ENCODE results near the gene ANO10.
A peak's percentile ranks its signal among the peaks of the same experiment; 100 is the strongest.
"Not testable (repeated sequence)": the region's sequence is repeated elsewhere in the genome, so short reads cannot be mapped to it uniquely, and the experiment has no call there.

The ANO10 gene

DNA sequence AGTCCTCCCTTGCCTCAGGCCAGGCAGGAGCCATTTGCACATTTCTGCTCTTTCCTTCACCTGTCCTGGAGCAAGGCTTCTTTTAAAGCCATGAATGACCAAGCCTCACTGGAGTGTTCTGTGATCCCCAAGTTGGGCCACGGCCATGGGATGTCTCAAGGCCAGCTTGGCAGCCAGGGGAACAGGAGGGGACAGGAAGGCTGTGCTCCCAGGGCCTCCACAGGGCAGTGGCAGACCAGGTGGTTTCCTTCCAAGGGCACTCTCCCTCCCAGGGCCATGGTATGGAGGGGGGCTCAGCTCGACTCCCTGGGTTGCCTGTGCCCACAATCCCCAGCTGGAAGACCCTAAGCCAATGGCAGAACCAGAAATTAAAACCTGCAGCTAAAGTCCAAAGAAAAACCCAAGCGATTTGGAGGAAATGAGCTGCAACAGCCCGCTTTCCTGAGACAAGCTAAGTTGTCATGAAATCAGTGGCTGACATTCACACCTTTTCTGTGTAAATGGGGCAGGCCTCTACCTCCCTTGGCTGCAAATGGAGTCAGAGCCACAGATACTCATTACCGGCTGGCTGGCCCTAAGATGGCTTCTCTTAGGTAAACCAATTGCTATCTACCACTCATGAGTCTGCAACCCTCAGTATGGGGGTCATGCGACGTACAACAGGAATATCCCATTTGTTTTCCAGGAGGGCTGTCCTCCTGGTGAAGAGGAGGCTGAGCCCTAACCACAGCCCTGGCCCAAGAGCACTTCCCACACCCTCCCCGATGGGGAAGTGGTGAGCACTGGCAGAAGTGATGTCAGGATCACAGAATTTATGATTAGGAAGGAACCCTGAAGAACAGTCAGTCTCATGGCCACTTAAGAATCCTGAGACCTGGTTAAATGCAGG, 252.2 kb downstream of the ANO10 start:
- DNase-seq, result no peak

DNA sequence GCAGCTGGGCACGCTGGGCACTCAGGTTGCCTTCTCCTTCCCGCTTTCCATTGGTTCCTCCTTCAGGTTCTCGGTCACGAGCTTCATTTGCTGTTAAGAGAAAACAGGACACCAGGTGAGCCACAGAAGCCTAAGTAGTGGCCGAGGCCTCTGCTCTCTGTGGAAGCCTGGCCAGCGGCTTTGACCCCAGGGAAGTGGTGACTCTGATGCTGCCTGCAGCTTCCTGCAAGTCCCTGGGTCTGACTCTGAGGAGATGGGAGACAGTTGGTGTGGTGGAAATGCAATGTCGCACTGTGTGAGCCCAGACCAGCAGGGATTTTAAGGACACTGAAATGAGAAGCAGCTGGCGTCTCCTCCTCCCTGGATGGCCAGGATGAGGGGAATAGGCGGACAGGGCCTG, 254.9 kb downstream of the ANO10 start:
- no peak for DNase-seq

DNA sequence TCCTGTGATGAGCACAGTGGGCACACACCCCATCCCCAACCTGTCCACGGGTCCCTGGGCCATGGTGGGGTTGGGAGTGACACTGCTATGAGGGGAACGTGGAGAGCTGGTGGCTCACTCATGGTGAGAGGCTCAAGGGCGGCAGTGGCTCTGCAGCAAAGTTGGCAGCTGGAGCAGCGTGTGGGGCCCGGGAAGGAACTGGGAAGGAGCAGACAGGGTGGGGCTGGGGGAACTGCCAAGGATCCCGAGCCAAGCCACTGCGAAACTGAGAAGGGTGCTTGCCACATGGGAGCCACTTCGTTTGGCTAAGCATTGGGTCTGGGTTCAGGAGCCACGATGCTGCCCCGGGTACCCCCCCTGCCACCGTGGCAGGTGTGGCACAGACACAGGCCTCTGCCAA, 255.3 kb downstream of the ANO10 start:
- DNase-seq, result no peak

DNA sequence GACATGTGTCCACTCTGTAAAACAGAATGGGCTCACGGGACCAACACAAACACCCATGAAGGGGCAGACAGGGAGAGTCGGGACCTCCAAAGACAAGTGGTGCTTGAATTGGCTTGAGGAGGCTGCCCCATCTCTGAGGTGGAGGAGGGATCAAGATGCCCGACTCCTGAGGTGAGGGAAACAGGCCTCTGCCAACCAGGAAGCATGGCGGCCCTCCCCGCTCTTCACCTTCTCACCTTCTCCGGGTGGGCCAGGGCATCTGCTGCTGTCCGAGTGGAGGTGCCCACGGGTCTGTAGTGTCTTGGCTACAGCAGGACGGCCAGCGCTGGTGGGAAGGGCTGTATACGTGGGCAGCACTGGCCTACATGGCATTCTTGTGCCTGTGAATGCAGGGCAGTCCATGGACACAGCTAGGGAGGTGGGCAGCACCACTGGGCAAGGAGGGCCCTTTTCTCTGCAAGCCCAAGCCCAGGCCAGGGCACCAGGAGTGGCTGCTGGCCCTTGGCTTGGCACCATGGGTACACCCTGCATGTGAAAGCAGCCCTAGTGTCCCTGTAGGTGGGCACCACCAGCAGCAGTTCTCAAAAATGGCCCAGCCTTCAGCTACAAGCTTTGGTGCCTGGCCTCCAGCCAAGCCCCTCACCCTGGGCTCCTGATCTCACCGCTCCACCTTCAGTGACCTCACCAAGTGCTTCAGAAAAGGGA, 256.1 kb downstream of the ANO10 start:
- DNase-seq, result no peak

DNA sequence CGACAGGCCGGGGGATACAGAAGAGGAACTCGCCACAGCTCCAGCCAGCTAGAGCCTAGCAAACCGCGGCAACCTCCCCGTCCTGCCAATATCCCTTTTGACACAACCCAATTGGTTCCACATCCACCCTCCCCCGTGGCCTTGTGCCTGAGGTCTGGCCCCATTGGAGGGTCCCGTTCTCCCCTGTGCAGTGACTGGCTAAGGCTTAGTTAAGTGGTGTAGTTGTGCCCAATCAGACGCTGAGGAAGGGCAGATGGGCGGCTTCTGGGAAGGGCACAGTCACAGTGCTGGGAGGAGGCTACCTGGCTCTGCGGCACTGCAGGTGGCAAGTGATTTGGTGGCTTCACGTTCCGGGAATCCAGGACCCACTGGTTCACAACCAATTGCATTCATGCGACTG, 256.9 kb downstream of the ANO10 start:
- no peak for DNase-seq

DNA sequence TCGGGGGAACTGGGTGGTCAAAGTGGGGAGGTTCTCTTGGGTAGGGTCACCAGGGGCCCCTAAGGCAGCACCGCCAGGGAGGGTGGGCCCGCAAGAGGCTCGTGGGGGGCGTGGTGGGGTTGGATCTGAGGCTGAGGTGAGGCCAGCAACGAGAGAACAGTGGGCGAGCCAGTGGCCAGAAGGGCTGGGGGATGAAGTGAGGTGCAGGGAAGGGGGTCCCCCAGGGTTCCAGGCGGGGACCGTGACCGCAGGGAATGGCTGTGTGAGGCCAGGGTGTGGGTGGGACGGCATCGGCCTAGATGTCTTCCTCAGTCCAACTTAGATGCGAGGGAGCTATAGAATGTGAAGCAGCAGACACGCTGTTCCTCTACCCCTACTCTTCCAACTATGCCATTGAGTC, 257.3 kb downstream of the ANO10 start:
- DNase-seq, result no peak

DNA sequence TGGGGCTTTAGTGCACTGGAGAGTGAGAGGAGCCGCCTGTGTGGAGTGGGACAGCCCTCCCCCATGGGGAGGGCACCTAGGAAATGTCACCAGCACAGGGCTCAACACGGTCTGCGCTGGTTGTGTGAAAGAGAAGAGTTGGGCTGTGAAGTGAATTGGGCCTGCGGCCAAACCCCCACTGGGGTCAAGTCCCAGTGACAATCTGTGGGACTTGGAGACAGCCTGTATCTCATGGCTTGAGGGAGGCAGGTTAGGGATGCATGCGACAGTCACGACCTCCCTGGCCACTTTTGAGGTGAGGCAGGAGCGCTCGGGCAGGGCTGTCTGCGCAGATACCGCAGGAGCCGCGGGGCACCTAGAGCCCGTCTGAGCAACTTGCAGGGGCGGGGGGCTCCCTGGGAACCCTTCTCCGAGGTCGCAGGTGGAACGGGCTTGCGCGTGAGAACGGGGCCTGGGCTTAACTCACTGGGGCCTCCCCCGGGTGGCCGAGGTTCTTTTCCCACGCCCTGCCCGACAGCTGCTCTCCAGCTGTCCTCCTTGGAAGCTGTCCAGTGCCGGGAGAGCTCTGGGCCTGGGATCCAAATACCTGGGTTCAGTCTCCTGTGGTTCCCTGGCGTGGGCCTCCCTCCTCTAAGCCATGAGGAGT, 258.1 kb downstream of the ANO10 start:
- no peak for DNase-seq

DNA sequence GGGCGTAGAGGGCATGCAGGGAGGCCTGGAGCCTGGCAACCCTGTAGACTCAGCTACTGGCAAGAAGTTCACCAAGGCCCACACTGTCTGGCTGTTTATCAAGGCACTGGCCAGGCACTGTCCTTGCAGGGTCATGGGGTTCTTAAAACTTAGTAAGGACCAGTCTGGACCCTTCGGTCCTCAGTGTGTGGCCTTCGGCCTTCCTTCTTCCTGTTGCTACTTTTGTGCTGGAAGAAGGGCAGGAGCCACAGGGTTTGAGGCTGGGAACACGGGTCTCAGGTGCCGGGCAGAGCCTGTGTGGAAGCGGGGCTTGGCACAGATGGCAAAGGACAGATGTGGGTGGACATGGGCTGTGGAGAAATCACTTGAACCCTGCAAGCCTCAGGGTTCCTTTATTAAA, 258.9 kb downstream of the ANO10 start:
- DNase-seq, result no peak

DNA sequence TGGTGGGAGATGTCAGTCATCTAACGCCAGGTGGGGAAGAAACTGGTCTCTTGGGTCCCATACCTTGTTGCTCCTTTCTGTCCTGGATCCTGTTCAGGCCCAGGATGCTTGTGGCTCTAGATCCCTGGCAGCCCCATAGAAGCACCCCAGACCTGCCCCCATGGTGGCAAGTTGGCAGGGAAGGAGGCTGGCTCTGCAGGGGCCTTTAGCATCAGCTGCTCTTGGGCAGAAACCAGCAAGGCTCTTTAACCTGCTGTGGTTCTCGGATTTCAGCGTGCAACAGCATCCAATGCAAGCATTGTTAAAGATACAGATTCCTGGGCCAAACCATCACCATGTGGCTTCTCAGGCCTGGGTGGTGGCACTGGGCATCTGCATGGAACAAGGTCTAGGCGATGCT, 259.6 kb downstream of the ANO10 start:
- DNase-seq, result no peak

DNA sequence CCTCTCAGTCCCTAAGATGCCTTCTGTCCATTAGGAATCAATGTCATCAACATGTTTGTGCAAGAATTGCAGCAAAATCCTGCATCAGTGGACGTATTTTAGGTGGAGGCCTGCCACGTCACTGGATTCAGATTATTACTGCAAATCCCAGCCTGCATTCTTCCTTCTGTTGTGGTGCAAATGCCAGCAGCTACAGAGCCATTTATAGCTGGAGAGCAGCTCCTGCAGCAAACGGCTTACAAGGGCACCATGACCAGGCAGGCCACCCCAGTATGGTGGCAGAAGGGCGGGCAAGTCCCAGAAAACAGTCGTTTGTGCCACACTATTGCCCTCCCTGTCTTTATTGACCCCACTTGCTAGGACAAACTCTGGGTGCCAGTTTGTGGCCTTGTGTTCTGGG, 260.7 kb downstream of the ANO10 start:
- no peak for DNase-seq

DNA sequence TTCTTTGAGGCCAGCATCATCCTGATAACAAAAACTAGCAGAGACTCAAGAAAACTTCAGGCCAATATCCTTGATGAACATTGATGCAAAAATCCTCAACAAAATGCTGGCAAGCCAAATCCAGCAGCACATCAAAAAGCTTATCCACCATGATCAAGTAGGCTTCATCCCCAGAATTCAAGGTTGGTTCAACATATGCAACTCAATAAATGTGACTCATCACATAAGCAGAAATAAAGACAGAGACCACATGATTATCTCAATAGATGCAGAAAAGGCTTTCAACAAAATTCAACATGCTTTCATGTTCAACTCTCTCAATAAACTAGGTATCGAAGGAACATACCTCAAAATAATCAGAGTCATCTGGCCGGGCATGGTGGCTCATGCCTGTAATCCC, 265.8 kb downstream of the ANO10 start:
- DNase-seq, result not testable (repeated sequence)

DNA sequence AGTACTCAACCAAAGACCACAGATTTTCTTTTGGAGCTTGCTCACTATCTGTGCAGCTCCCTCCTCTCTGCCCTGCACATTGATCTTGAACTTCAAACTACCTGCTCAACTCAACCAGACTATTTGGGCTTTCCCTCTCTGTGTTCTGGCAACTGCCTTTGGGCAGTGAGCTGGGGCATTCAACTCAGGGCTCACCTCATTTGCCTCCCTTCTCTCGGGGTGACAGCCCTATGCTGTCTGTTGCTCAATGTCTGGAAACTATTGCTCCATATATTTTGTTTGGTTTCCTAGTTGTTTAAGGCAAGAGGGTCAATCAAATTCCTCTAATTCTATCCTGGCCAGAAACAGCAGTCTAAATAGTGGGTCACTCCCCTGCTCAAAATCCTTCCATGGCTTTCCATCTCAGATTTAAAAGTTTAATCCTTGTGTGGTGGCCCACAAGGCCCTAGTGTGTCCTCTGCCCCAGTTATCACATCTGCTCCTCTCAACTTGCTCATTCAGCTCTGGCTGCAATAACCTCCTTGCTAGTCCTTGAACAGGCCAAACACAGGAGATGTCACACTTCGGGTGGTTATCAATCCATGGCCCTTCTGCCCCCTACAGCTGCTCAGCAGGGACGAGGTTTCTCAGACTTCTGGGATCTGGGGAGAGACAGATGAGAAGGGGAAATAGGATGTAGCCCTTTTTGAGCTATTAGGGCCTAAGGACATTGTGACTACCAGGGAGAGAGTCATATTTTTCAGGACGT, 267.7 kb downstream of the ANO10 start:
- DNase-seq, result no peak

DNA sequence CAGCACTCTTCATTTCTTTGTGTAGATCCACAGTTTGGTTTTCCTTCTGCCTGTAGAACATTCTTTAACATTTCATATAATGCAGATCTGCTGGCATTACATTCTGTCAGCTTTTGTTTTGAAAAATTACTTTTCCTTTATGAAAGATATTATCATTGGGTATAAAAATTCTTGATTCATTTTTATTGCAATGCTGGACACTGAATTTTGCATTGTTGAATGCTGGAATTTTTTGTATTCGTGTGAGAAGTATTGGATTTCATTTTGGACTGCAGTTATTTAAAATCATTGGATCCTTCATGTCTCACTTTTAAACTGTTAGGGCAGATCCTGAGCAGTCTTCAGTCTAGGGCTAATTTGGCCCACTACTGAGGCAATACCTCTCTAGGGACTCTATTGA, 268.4 kb downstream of the ANO10 start:
- DNase-seq, result no peak

DNA sequence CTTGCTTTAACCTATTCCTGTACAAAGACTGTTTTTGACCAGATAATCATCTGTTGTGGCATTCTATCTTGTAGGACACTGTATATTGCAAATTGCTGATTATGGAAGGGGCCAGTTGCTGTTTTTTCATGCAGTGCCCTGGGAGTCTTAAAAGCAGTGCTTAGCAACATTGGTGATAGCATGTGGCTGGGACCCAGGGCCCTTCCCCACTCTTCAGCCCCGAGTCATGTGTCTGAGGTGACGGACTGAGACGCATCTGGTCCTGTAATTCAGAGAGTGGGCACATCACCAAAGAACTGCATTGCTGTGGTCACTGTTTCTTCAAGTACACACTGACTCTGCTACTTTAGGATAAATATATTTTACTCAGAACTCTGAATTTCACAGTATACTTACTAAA, 272.1 kb downstream of the ANO10 start:
- DNase-seq, result no peak

DNA sequence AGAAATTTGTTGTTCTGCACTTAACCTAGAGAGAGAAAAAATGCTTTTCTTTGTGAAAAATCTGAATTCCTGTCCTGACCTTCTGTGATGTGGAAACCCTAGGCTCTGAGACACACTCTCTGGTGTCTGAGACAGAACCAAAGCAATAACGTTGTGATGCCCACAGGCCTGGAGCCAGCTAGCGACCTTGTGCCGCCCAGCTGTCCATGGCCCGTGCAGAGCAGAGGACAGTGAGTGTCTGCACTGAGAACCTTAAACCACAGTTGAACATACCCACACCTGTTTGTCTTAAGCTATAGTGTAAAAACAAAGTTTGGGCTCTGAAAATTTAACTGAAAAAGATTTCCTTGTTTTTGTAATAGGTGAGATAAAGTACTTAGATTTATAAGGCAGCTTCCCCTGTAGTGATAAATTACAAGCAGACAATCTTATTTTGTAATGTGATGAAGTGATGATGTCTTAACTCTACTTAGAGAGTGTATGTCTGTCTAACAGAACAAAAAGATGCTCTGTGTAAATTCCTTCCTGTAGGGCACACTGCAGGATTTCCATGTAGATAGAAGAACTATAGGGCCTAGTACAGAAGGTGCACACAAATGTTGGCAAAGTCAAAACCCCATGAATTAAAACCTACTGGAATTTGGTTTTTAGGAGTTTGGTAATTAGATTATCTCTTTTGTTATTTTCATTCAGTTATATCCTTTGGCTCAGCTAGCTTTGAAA, 272.8 kb downstream of the ANO10 start:
- DNase-seq, result no peak

DNA sequence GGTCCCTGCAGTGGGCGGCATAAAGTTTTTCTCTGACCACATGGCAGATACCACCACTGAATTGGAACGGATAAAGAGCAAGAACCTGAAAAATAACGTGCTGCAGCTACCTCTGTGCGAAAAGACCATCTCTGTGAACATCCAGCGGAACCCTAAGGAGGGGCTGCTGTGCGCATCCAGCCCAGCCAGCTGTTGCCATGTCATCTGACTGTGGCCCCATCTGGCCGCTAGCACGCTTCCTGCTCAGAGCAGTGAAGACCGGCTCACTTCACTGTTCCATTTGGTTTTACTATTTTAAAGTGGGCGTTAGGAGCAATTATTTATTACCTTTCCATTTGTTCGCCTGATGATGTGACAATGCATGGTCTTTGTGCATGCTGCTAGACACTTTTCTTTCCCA, 273.5 kb downstream of the ANO10 start:
- DNase-seq, result no peak

DNA sequence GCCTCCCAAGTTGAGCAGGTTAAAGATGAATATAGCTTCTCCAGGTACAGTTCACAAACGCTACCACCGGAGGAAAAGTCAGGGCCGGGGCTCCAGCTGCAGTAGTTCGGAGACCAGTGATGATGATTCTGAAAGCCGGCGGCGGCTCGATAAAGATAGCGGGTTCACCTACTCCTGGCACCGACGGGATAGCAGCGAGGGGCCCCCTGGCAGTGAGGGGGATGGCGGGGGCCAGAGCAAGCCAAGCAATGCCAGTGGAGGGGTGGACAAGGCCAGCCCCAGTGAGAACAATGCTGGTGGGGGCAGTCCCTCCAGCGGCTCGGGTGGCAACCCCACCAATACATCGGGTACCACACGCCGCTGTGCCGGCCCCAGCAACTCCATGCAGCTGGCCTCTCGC, 274.0 kb downstream of the ANO10 start:
- no peak for DNase-seq

DNA sequence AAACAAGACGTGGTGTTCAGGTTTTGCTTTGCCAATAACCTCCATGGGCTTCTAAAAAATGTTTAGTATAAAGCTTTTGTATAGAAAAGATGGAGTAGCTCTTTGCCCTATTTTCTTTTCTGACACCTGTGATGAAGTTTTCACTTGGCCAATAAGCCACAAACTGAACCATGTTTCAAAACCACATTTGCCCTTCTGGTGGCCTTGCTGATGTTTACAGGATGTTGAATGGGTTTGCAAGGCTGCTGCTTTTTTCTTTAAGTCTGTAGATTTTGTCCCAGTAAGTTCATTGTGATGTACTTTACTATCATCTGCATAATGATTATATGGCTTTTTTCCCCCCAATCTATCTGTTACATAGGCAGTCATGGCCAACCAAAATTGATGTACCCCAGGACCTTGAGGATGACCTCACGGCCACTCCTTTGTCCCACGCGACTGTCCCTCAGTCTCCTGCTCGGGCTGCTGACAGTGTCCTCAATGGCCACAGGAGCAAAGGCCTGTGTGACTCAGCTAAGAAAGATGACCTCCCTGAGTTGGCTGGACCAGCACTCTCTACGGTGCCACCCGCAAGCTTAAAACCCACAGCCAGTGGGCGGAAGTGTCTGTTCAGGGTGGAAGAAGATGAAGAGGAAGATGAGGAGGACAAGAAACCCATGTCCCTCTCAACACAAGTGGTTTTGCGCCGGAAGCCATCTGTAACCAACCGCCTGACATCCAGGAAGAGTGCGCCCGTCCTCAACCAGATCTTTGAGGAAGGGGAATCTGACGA, 274.6 kb downstream of the ANO10 start:
- DNase-seq, result peak in 2 of 5 donors; percentile 5 to 78

DNA sequence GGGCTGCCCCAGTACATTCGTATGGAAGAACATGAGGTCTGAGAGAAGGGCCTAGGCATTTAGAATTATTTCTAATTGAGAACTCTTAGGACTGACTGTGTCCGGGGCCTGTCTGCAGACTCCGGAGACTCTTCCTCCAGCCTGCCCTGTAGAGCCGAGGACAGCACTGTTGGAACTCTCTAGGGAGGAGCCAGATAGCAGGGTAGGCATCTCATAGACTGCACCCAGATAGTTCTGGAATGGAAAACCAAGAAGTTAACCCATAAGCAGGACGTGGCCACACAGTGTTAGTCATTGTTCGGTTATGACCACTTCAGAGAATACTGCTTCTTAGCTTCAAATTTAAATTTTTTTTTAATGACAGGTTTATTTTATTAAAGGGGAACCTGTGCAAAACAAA, 275.9 kb downstream of the ANO10 start:
- peak in 1 of 5 donors; percentile 33 for DNase-seq

DNA sequence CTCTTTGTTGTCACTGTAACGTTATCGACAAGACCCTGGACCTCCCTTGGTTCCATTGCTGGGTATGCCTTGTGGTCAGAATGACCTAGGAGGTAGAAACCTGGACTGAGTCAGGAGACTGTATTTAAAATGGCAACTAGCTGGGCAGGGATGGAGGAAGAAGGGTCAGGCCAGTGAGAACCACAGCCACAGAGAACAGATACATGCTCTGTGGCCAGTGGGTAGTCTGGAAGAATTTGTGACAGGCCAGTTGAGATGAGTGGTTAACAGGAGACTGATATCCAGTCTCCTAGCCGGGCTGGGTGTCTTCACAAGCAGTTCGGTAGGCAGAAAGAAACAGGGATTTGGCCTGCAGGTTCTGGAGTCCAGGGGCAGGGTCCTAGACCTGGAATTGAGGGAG, 276.6 kb downstream of the ANO10 start:
- DNase-seq, result no peak

DNA sequence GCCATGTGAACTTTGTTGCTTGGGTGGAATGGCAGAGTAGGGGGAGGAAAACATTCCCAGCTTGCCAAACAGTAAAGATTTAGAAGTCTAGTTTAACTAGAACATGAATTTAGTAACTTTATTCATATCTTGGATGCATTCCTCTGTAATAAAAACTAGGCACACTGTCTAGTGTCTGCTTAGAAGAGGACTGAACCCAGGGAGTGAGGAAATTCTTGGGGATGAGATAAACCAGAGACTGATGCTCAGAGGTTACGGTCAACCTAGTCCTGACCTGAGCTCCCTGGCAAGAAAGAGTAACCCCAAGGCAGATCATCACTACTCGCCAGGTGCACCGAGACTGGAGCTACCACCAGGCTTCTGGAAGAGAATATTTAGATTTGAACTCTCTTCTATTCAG, 277.3 kb downstream of the ANO10 start:
- no peak for DNase-seq

DNA sequence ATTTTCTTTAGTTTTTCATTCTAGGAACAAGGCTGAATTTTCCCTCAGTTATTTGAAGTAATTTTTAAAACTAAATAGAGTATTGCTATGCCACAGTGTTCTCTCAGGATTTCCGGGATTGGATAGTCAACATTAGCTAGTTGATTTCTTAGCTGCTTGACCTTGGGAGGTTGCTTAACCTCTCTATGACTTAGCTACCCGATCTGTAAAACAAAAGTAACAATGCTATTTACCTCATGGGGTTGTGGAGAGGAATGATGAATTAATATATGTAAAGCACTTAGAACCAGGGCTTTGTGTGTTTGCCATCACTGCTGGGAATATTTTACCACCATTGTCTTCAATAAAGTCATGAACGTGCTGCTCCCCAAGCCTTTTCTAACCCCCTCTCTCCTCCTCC, 278.0 kb downstream of the ANO10 start:
- DNase-seq, result no peak
